VCaP (cell line): ENCODE measurements around the gene SYNPO2.

ENCODE experiments used
- H3K27ac ChIP-seq: fragments of 450-650 bp; 2 replicates; pipeline ENCODE4 v1.5.1; 2017
- TF ChIP-seq, protein P1 (sequence below): fragments of 450-650 bp; conservative IDR thresholded peaks from 2 replicates; pipeline ENCODE4 v1.5.1; 2017; ENCODE audit warnings: mild to moderate bottlenecking, moderate library complexity

Gene SYNPO2

DNA sequence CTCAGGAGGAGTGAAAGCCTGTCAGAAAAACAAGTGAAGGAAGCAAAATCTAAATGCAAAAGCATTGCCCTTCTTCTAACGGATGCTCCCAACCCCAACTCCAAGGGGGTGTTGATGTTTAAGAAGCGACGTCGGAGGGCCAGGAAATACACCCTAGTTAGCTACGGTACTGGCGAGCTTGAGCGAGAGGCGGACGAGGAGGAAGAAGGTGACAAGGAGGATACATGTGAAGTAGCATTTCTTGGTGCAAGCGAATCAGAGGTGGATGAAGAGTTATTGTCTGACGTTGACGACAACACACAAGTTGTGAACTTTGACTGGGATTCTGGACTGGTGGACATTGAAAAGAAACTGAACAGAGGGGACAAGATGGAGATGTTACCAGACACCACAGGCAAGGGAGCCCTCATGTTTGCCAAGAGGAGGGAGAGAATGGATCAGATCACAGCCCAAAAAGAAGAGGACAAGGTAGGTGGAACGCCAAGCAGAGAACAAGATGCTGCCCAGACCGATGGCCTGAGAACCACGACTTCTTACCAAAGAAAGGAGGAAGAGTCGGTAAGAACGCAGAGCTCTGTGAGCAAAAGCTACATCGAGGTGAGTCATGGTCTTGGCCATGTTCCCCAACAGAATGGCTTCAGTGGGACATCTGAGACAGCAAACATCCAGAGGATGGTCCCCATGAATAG, 141.3 kb downstream of the SYNPO2 start:
- TF ChIP-seq, protein P1, sequence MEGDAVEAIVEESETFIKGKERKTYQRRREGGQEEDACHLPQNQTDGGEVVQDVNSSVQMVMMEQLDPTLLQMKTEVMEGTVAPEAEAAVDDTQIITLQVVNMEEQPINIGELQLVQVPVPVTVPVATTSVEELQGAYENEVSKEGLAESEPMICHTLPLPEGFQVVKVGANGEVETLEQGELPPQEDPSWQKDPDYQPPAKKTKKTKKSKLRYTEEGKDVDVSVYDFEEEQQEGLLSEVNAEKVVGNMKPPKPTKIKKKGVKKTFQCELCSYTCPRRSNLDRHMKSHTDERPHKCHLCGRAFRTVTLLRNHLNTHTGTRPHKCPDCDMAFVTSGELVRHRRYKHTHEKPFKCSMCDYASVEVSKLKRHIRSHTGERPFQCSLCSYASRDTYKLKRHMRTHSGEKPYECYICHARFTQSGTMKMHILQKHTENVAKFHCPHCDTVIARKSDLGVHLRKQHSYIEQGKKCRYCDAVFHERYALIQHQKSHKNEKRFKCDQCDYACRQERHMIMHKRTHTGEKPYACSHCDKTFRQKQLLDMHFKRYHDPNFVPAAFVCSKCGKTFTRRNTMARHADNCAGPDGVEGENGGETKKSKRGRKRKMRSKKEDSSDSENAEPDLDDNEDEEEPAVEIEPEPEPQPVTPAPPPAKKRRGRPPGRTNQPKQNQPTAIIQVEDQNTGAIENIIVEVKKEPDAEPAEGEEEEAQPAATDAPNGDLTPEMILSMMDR, result no peak
- no peak overlapping the region for H3K27ac ChIP-seq

DNA sequence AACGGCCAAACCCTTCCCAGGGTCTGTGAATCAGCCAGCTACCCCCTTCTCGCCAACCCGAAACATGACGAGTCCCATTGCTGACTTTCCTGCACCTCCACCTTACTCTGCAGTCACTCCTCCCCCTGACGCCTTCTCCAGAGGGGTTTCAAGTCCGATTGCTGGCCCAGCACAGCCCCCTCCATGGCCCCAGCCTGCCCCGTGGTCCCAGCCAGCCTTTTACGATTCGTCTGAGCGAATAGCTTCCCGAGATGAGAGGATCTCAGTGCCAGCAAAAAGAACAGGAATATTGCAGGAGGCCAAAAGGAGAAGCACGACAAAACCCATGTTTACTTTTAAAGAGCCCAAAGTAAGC, 141.9 kb downstream of the SYNPO2 start:
- TF ChIP-seq, protein P1, result no peak
- no peak overlapping the region for H3K27ac ChIP-seq

DNA sequence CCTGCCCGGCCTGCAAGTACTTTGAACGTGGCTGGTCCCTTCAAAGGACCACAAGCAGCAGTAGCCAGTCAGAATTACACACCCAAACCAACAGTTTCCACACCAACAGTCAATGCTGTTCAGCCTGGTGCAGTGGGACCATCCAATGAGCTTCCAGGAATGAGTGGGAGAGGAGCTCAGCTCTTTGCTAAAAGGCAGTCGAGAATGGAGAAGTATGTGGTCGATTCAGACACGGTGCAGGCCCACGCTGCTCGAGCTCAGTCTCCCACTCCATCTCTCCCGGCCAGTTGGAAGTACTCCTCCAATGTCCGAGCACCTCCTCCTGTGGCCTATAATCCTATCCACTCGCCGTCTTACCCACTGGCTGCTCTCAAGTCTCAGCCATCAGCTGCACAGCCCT, 142.6 kb downstream of the SYNPO2 start:
- no peak overlapping the region for H3K27ac ChIP-seq
- TF ChIP-seq, protein P1, result no peak

DNA sequence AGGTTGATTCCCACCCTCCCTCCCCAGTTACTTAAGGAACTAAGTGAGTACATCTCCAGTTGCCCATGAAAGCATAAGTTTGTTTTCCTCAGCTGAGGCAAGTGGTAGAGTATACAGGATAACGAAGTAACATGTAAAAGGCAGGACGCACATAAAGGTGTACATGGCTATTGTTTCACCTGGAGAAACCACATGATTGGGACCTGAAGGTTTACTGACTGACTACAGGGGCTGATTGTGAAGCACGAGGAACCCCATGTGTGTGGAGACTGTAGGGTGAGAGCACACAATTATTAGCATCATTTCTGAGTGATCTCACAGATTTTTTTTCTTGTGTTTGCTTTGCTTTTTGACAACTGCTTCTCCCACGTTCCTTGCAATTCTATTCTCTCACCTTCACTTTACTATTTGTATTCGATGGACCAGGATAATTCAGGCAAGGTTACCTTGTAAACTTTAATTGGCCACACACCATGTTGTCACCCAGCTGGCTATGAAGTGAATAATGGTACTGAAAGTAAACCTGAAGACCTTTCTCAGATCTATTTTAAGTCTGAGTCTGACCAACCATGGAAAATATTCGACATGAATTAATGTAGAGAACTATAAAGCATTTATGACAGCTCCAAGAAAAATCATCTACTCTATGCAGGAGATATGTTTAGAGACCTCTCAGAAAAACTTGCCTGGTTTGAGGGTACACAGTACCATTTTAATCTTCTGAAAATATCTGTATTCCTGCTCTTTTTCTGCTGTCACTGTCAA, 144.4 kb downstream of the SYNPO2 start:
- no peak overlapping the region for H3K27ac ChIP-seq
- TF ChIP-seq, protein P1, result no peak

DNA sequence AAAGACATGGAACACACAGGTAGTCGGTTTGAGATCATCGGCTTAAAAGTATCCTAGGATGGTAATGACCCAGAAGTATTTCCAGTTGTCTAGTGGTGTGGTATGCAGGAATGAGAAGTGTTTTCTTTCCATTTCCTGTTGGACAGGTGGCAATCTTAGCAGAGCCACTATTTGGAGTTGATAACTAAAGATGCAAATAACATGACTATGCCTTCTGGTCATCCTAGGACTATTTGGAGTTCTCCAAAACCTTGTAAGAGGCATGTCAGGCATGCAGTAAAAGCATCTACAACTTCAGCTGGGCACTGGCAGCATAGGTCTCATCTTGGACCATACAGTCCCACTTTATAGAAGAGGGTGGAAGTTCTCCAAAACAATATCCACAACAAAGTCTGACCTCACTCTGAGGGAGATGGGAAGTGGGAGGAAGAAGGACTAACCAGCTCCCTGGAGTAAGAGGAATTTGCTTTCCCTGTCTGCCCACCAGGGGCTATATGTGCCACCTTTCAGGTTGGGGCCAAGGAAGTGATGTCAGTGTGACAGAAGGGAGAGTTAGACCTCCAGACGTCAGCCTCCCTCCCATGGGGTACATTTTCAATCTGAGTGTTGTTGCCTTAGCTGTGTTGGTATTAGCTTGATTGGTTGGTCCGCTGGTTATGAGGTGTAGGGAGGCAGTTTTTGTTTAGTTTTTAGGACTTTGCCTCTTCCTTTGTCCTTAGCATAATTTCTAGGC, 145.8 kb downstream of the SYNPO2 start:
- H3K27ac ChIP-seq, result no peak overlapping the region
- TF ChIP-seq, protein P1, result no peak

DNA sequence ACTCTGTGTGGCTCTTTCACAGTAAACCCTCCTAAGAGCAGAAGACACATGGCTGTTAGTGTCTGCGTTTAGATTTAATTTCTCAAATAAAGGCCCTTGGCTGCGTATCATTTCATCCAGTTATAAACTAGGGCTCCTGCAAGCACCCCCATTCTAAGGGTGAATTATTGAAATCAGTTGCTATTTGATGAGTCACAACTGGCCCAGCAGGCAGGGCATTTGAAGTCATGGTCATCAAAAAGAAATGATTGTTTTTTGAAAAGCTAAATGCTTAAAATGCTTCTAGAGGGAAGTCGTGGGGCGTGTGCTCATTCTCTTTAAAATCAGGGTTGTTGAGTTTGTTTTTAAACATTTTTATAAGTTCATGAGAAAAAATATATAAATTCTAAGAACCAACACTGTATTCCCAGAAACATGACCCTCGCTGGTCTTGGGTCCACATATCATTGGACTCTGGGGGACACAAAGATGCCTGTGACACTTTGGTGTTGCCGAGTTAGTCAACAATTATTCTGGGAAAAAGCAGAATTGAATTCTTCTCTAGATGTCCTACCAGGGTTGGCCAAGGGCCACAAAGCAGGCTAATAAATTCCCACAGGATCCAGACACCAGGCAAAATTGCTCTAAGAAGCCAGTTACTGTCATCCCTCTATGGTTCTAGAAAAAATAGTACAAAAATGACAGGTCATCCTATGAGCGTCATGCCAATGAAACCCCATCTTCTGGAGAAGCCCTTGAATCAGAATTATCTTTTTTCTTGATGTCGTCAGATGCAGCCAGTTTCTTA, 147.5 kb downstream of the SYNPO2 start:
- TF ChIP-seq, protein P1, result no peak
- no peak overlapping the region for H3K27ac ChIP-seq
